Tibial nerve (tissue), 4 donors: ENCODE measurements around the gene CELSR1. TPM values are rescaled to one million over a fixed set of nuclear protein-coding genes. Genes with fewer than 3 reads are reported as not detected.

Experiments
- DNase-seq, 2 donors: peaks; one replicate each; pipeline ENCODE4 v3.0.0-alpha.2; 2019; ENCODE audit warnings: low spot score in 2 of 2
- H3K27ac ChIP-seq, 4 donors: fragments of 200-600 bp; sonication (generic) in 3 of 4; one replicate each; pipeline ENCODE4 v1.5.1; 2017 to 2019; ENCODE audit warnings: mild to moderate bottlenecking in 1 of 4
- H3K27me3 ChIP-seq, 2 donors: fragments of 200-600 bp; sonication (generic) in 1 of 2; one replicate each; pipeline versions ENCODE4 v1.5.1 to v1.6.0; 2017 to 2019
- H3K36me3 ChIP-seq, 3 donors: fragments of 200-600 bp; sonication (generic); one replicate each; pipeline ENCODE4 v1.5.1; 2018 to 2019
- H3K4me1 ChIP-seq, 4 donors: fragments of 200-600 bp; sonication (generic) in 3 of 4; one replicate each; pipeline ENCODE4 v1.5.1; 2017 to 2019
- H3K4me3 ChIP-seq, 4 donors: fragments of 200-600 bp; sonication (generic) in 3 of 4; one replicate each; pipeline ENCODE4 v1.5.1; 2017 to 2019; ENCODE audit warnings: mild to moderate bottlenecking in 1 of 4, moderate library complexity in 1 of 4
- H3K9me3 ChIP-seq, 4 donors: fragments of 200-600 bp; sonication (generic) in 3 of 4; one replicate each; pipeline ENCODE4 v1.5.1; 2017 to 2019
- EP300 ChIP-seq, 2 donors: sonication (generic); formaldehyde crosslinking; IDR thresholded peaks; one replicate each; pipeline ENCODE4 v1.6.1; 2017; ENCODE audit warnings: antibody characterized with exemption in 2 of 2, mild to moderate bottlenecking in 1 of 2
- POLR2A ChIP-seq, 2 donors: fragments of 450-650 bp; IDR thresholded peaks; one replicate each; pipeline ENCODE4 v1.6.1; 2017; ENCODE audit warnings: antibody characterized with exemption in 2 of 2, mild to moderate bottlenecking in 2 of 2, moderate library complexity in 2 of 2
- WGBS, 2 donors: methylation state at CpG; one replicate each; pipeline ENCODE4 v1.1.5; 2018; 5-methylcytosine and 5-hydroxymethylcytosine counted together
- total RNA-seq, 4 donors: library from RNA; depleted of rRNA; stranded (reverse); fragments of >200 nt; gene quantifications; one replicate each; pipeline ENCODE4 v1.1.0, GENCODE V29; 2016
- TF ChIP-seq, protein P1 (sequence below), 5 experiments: fragments of 200-600 bp in 3 of 5; fragments of 450-650 bp in 2 of 5; sonication (generic) in 3 of 5; IDR thresholded peaks; one replicate each; pipeline ENCODE4 v1.5.1; 2016 to 2019; ENCODE audit warnings: antibody characterized with exemption in 5 of 5, mild to moderate bottlenecking in 3 of 5, moderate library complexity in 2 of 5

The CELSR1 gene, protein sequence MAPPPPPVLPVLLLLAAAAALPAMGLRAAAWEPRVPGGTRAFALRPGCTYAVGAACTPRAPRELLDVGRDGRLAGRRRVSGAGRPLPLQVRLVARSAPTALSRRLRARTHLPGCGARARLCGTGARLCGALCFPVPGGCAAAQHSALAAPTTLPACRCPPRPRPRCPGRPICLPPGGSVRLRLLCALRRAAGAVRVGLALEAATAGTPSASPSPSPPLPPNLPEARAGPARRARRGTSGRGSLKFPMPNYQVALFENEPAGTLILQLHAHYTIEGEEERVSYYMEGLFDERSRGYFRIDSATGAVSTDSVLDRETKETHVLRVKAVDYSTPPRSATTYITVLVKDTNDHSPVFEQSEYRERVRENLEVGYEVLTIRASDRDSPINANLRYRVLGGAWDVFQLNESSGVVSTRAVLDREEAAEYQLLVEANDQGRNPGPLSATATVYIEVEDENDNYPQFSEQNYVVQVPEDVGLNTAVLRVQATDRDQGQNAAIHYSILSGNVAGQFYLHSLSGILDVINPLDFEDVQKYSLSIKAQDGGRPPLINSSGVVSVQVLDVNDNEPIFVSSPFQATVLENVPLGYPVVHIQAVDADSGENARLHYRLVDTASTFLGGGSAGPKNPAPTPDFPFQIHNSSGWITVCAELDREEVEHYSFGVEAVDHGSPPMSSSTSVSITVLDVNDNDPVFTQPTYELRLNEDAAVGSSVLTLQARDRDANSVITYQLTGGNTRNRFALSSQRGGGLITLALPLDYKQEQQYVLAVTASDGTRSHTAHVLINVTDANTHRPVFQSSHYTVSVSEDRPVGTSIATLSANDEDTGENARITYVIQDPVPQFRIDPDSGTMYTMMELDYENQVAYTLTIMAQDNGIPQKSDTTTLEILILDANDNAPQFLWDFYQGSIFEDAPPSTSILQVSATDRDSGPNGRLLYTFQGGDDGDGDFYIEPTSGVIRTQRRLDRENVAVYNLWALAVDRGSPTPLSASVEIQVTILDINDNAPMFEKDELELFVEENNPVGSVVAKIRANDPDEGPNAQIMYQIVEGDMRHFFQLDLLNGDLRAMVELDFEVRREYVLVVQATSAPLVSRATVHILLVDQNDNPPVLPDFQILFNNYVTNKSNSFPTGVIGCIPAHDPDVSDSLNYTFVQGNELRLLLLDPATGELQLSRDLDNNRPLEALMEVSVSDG (N-terminal part only)
- 1 to 10 TPM; 1.0 to 5.9 (median 2.6) TPM for total RNA-seq

- DNase-seq: no peak
- Histone ChIP-seq H3K9me3 (no peaks in the 10 kb centered on the region), H3K4me1 (peaks cover 0 to 23% (median 8%) of the 10 kb centered on the region in 4 donors), H3K4me3 (peak within 1 kb of the TSS in 3 of 4 donors; percentile 27 to 50 (median 28)), H3K36me3 (no peaks in the 10 kb centered on the region), H3K27ac (no peak within 1 kb of the TSS), H3K27me3 (peaks cover 0 to 43% of the 10 kb centered on the region in 2 donors)
- TF ChIP-seq, protein P1, sequence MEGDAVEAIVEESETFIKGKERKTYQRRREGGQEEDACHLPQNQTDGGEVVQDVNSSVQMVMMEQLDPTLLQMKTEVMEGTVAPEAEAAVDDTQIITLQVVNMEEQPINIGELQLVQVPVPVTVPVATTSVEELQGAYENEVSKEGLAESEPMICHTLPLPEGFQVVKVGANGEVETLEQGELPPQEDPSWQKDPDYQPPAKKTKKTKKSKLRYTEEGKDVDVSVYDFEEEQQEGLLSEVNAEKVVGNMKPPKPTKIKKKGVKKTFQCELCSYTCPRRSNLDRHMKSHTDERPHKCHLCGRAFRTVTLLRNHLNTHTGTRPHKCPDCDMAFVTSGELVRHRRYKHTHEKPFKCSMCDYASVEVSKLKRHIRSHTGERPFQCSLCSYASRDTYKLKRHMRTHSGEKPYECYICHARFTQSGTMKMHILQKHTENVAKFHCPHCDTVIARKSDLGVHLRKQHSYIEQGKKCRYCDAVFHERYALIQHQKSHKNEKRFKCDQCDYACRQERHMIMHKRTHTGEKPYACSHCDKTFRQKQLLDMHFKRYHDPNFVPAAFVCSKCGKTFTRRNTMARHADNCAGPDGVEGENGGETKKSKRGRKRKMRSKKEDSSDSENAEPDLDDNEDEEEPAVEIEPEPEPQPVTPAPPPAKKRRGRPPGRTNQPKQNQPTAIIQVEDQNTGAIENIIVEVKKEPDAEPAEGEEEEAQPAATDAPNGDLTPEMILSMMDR (IDR thresholded peaks at IDR 0.05): no peak
- TF ChIP-seq EP300 (IDR thresholded peaks at IDR 0.05): no peak
- no peak for TF ChIP-seq POLR2A (IDR thresholded peaks at IDR 0.05)
- 0% methylated on average over 15 of the region's 101 CpGs; no CpG with 5 or more reads in 1 of the 2 donors for WGBS, 2 donors
These were observed at the start of gene CELSR1 for GRCh38 chr22:46537225-46537945. Gene CELSR1 (minus strand): TSS chr22:46537620. CDS start chr22:46537170, 450 bp downstream.

GRCh38 chr22:46587061-46587460 lies 49.6 kb upstream of the CELSR1 start:
- Histone ChIP-seq H3K4me3 (peak overlapping the region in 1 of 4 donors; percentile 4), H3K4me1 (peaks cover 0 to 75% (median 25%) of the 10 kb centered on the region in 4 donors), H3K27ac (peak overlapping the region in 3 of 4 donors; percentile 58 to 81 (median 72)), H3K36me3 (no peaks in the 10 kb centered on the region), H3K9me3 (no peaks in the 10 kb centered on the region), H3K27me3 (no peaks in the 10 kb centered on the region)
- TF ChIP-seq EP300 (IDR thresholded peaks at IDR 0.05): peak in 1 of 2 donors; percentile 47
- TF ChIP-seq POLR2A (IDR thresholded peaks at IDR 0.05): no peak
- no peak for DNase-seq
- 64 to 77% methylated on average over 9 of the region's 9 CpGs for WGBS, 2 donors

DNA sequence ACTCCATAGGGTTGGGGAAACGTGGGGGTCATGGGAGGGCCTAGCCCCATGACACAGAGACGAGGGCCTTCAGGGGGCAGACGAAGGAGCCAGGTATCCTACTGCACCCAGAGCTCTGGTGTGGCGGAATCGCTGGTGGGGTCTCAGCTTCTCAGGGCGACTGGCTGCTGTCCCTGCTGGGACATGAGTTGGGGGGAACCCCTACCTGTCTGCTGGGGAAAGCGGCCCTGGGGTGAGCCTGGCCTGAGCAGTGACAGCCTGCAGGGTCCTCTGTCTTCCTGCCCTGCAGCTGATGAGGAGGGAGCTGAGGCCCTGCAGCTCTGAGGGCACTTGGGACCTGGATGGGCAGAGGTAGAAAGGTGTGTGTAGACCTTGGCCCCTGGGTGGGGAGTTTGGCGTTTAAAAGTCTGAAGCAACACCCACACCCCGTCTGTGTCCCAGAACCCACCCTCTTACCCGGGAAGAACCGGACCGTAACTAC lies 49.2 kb upstream of the CELSR1 start:
- TF ChIP-seq POLR2A (IDR thresholded peaks at IDR 0.05) (no peak), EP300 (IDR thresholded peaks at IDR 0.05) (no peak)
- TF ChIP-seq, protein P1 (IDR thresholded peaks at IDR 0.05): no peak
- no peaks in the 10 kb centered on the region for H3K9me3 ChIP-seq
- peaks cover 0 to 75% (median 24%) of the 10 kb centered on the region in 4 donors for H3K4me1 ChIP-seq
- 83 to 92% methylated on average over 11 to 12 of the region's 12 CpGs for WGBS, 2 donors
- no peaks in the 10 kb centered on the region for H3K27me3 ChIP-seq
- no peaks in the 10 kb centered on the region for H3K36me3 ChIP-seq
- peak overlapping the region in 3 of 4 donors; percentile 58 to 81 (median 72) for H3K27ac ChIP-seq
- DNase-seq: no peak
- no peak overlapping the region for H3K4me3 ChIP-seq

GRCh38 chr22:46586123-46586519 lies 48.7 kb upstream of the CELSR1 start:
- H3K9me3 ChIP-seq: no peaks in the 10 kb centered on the region
- peak overlapping the region in 2 of 4 donors; percentile 72 to 81 for H3K27ac ChIP-seq
- DNase-seq: no peak
- H3K4me3 ChIP-seq: no peak overlapping the region
- TF ChIP-seq POLR2A (IDR thresholded peaks at IDR 0.05) (no peak), EP300 (IDR thresholded peaks at IDR 0.05) (no peak)
- TF ChIP-seq, protein P1 (IDR thresholded peaks at IDR 0.05): no peak
- peaks cover 0 to 75% (median 27%) of the 10 kb centered on the region in 4 donors for H3K4me1 ChIP-seq
- 75 to 94% methylated on average over 11 to 12 of the region's 12 CpGs for WGBS, 2 donors
- H3K36me3 ChIP-seq: no peaks in the 10 kb centered on the region
- H3K27me3 ChIP-seq: no peaks in the 10 kb centered on the region
